HG02938 (cell line): ENCODE results near the gene RHBDF1.

Source experiments
- ATAC-seq: cut with Tn5 transposase; IDR thresholded peaks from one replicate; pipeline ENCODE4 v1.9.1; 2021; ENCODE audit warnings: mild to moderate bottlenecking, moderate library complexity; ENCODE audit not compliant: unreplicated experiment

Gene RHBDF1

GRCh38 chr16:96935-97381, 24.5 kb upstream of the RHBDF1 start:
- ATAC-seq: peak; percentile 58

GRCh38 chr16:94918-95265, 22.5 kb upstream of the RHBDF1 start:
- no peak for ATAC-seq

- ATAC-seq: no peak
Observed at GRCh38 chr16:92431-93339, 20.3 kb upstream of the RHBDF1 start.

- no peak for ATAC-seq
Observed at GRCh38 chr16:91484-91883, 19.1 kb upstream of the RHBDF1 start.

- ATAC-seq: no peak
Observed at GRCh38 chr16:89391-90302, 17.2 kb upstream of the RHBDF1 start.

GRCh38 chr16:88613-89012, 16.2 kb upstream of the RHBDF1 start:
- no peak for ATAC-seq

- no peak for ATAC-seq
Observed at GRCh38 chr16:86483-86952, 14.1 kb upstream of the RHBDF1 start.

- ATAC-seq: no peak
Observed at GRCh38 chr16:85865-86264, 13.4 kb upstream of the RHBDF1 start.

GRCh38 chr16:85407-85782, 13.0 kb upstream of the RHBDF1 start:
- ATAC-seq: no peak

- ATAC-seq: peak; percentile 63
Observed at GRCh38 chr16:84718-85406, 12.4 kb upstream of the RHBDF1 start.

GRCh38 chr16:83781-84615, 11.6 kb upstream of the RHBDF1 start:
- no peak for ATAC-seq

GRCh38 chr16:83060-83603, 10.7 kb upstream of the RHBDF1 start:
- ATAC-seq: no peak

GRCh38 chr16:79151-80054, 7.0 kb upstream of the RHBDF1 start:
- no peak for ATAC-seq

GRCh38 chr16:78444-79150, 6.2 kb upstream of the RHBDF1 start:
- no peak for ATAC-seq

- peak; percentile 65 for ATAC-seq
Observed at GRCh38 chr16:77807-78443, 5.5 kb upstream of the RHBDF1 start, which contains the start of gene MPG. Gene MPG (plus strand): TSS chr16:78225. CDS start chr16:78310, 85 bp downstream.

- ATAC-seq: peak; percentile 21
Observed at GRCh38 chr16:77273-77806, 4.9 kb upstream of the RHBDF1 start.

- no peak for ATAC-seq
Observed at GRCh38 chr16:76535-77272, 4.3 kb upstream of the RHBDF1 start.
